Stimulated activated CD4-positive, alpha-beta T cell treated with anti-CD3 and anti-CD28 coated beads, Interleukin-15, amount 100 ng/mL, for 1 hour (primary cell): ENCODE data around the gene NRCAM.

Experiments used
- DNase-seq, 2 donors: peaks; one replicate each; pipeline ENCODE4 v3.0.0-alpha.2; 2020; ENCODE audit warnings: low read depth in 1 of 2, low spot score in 1 of 2

NRCAM gene

GRCh38 chr7:108252177-108252576, 204.1 kb downstream of the NRCAM start:
- DNase-seq = no peak

GRCh38 chr7:108251700-108252099, 204.5 kb downstream of the NRCAM start:
- DNase-seq = no peak

GRCh38 chr7:108249453-108249852, 206.8 kb downstream of the NRCAM start:
- no peak for DNase-seq

- no peak for DNase-seq
Observed at GRCh38 chr7:108248821-108249220, 207.4 kb downstream of the NRCAM start.

GRCh38 chr7:108248418-108248817, 207.8 kb downstream of the NRCAM start:
- no peak for DNase-seq

GRCh38 chr7:108247614-108248013, 208.6 kb downstream of the NRCAM start:
- DNase-seq = no peak

- no peak for DNase-seq
Observed at GRCh38 chr7:108246227-108246837, 209.9 kb downstream of the NRCAM start.

- no peak for DNase-seq
Observed at GRCh38 chr7:108245523-108246226, 210.6 kb downstream of the NRCAM start.

GRCh38 chr7:108244110-108244509, 212.1 kb downstream of the NRCAM start:
- no peak for DNase-seq

- no peak for DNase-seq
Observed at GRCh38 chr7:108239501-108240225, 216.6 kb downstream of the NRCAM start.

GRCh38 chr7:108236681-108237415, 219.4 kb downstream of the NRCAM start:
- no peak for DNase-seq

GRCh38 chr7:108235451-108236061, 220.7 kb downstream of the NRCAM start:
- DNase-seq = no peak

GRCh38 chr7:108234971-108235450, 221.2 kb downstream of the NRCAM start:
- DNase-seq = no peak

GRCh38 chr7:108234281-108234680, 222.0 kb downstream of the NRCAM start:
- no peak for DNase-seq

- no peak for DNase-seq
Observed at GRCh38 chr7:108232076-108232475, 224.2 kb downstream of the NRCAM start.

GRCh38 chr7:108231221-108231620, 225.0 kb downstream of the NRCAM start:
- DNase-seq = no peak

- DNase-seq = no peak
Observed at GRCh38 chr7:108227366-108227765, 228.9 kb downstream of the NRCAM start.

GRCh38 chr7:108226816-108227299, 229.4 kb downstream of the NRCAM start:
- DNase-seq = no peak

- no peak for DNase-seq
Observed at GRCh38 chr7:108225531-108226181, 230.6 kb downstream of the NRCAM start.

- DNase-seq = no peak
Observed at GRCh38 chr7:108224387-108224786, 231.8 kb downstream of the NRCAM start.
